H1 (cell line): Measurements from ENCODE around the gene STARD8. TPM values are rescaled to one million over a fixed set of nuclear protein-coding genes. Genes with fewer than 3 reads are reported as not detected.

Experiments used
- CTCF ChIA-PET: fragments of 300-600 bp; sonication (Branson Sonifier 250); formaldehyde crosslinking; loops from one replicate; lab custom pipeline; 2021; ENCODE audit not compliant: partially characterized antibody; lab: Charles Lee
- POLR2A ChIA-PET: fragments of 300-600 bp; sonication (Branson Sonifier 250); formaldehyde crosslinking; loops from one replicate; lab custom pipeline; 2021; ENCODE audit warnings: inconsistent platforms; ENCODE audit not compliant: partially characterized antibody; lab: Charles Lee
- DNase-seq, 2 experiments: peaks; one replicate each; pipeline versions ENCODE4 v3.0.0 to v3.0.0-alpha.2; 2010 to 2022; ENCODE audit warnings: low spot score in 2 of 2, low read depth in 1 of 2, mixed read lengths in 1 of 2
- FAIRE-seq: peaks from 2 replicates; lab custom pipeline; 2011; peaks lifted over from hg19 to GRCh38; lab: Jason Lieb, UNC
- H2AFZ ChIP-seq: 2 replicates; pipeline ENCODE4 v1.8.1; 2012; ENCODE audit warnings: low read length, inconsistent platforms
- H2AK5ac ChIP-seq: 2 replicates; pipeline ENCODE4 v1.6.1; 2013; ENCODE audit warnings: low read depth, low read length
- H2BK120ac ChIP-seq: replicated peaks from 2 replicates; pipeline ENCODE3; 2013; ENCODE audit warnings: low read depth, low read length, inconsistent platforms
- H2BK12ac ChIP-seq: 2 replicates; pipeline ENCODE4 v1.6.1; 2013; ENCODE audit warnings: low read depth, low read length
- H2BK15ac ChIP-seq: 2 replicates; pipeline ENCODE4 v1.6.1; 2013; ENCODE audit warnings: low read length
- H2BK20ac ChIP-seq: 2 replicates; pipeline ENCODE4 v1.6.1; 2013; ENCODE audit warnings: low read length
- H2BK5ac ChIP-seq: 2 replicates; pipeline ENCODE4 v1.6.1; 2013; ENCODE audit warnings: low read depth, low read length
- H3K14ac ChIP-seq: 2 replicates; pipeline ENCODE4 v1.6.1; 2013; ENCODE audit warnings: inconsistent platforms; ENCODE audit not compliant: insufficient read length
- H3K18ac ChIP-seq: 2 replicates; pipeline ENCODE4 v1.6.1; 2013; ENCODE audit warnings: low read length; ENCODE audit errors: extremely low read depth
- H3K23ac ChIP-seq: 2 replicates; pipeline ENCODE4 v1.6.1; 2013; ENCODE audit warnings: inconsistent platforms; ENCODE audit not compliant: insufficient read length
- H3K23me2 ChIP-seq: 2 replicates; pipeline ENCODE4 v1.6.1; 2013; ENCODE audit warnings: low read depth, low read length
- H3K27ac ChIP-seq: 2 replicates; pipeline ENCODE4 v1.6.1; 2011; ENCODE audit warnings: low read depth, low read length, inconsistent platforms
- H3K27me3 ChIP-seq, 4 experiments: replicated peaks in 1 of 4; 1 replicate in 1 of 4; 2 replicates in 3 of 4; pipeline versions ENCODE4 v1.6.1 to v1.8.1; 2011 to 2013; ENCODE audit warnings: low read length in 3 of 4, mild to moderate bottlenecking in 3 of 4, inconsistent platforms in 2 of 4, mixed read lengths in 2 of 4, moderate library complexity in 1 of 4; ENCODE audit not compliant: control insufficient read depth in 3 of 4, insufficient read depth in 3 of 4; ENCODE audit errors: extremely low read depth in 1 of 4
- H3K36me3 ChIP-seq, 4 experiments: 2 replicates each; pipeline versions ENCODE4 v1.6.1 to v1.8.1; 2011 to 2013; ENCODE audit warnings: mild to moderate bottlenecking in 4 of 4, low read length in 3 of 4, moderate library complexity in 2 of 4, control low read depth in 1 of 4, inconsistent platforms in 1 of 4; ENCODE audit not compliant: insufficient read depth in 4 of 4, control insufficient read depth in 2 of 4
- H3K4ac ChIP-seq: replicated peaks from 2 replicates; pipeline ENCODE3; 2013; ENCODE audit warnings: low read length, low read depth, mixed read lengths, inconsistent platforms; ENCODE audit not compliant: insufficient read length
- H3K4me1 ChIP-seq, 4 experiments: replicated peaks in 1 of 4; 1 replicate in 1 of 4; 2 replicates in 3 of 4; pipeline versions ENCODE4 v1.6.1 to v1.8.1; 2011 to 2013; ENCODE audit warnings: low read length in 3 of 4, inconsistent platforms in 2 of 4, mixed read lengths in 1 of 4; ENCODE audit not compliant: insufficient read depth in 4 of 4, control insufficient read depth in 3 of 4
- H3K4me2 ChIP-seq, 2 experiments: 2 replicates each; pipeline versions ENCODE4 v1.6.1 to v1.8.1; 2011 to 2013; ENCODE audit warnings: low read depth in 2 of 2, low read length in 2 of 2, control low read depth in 1 of 2, inconsistent platforms in 1 of 2, mild to moderate bottlenecking in 1 of 2; ENCODE audit not compliant: insufficient read depth in 1 of 2
- H3K4me3 ChIP-seq, 4 experiments: fragments of 200-600, 300-600 bp in 1 of 4; sonication (generic), shearing (Covaris generic), sonication (Bioruptor Twin) in 1 of 4; 2 replicates each; pipeline versions ENCODE4 v1.5.1 to v1.8.1; 2011 to 2016; ENCODE audit warnings: low read length in 4 of 4, low read depth in 3 of 4, control low read depth in 2 of 4, inconsistent platforms in 2 of 4, mild to moderate bottlenecking in 2 of 4, mixed read lengths in 1 of 4, moderate library complexity in 1 of 4; ENCODE audit not compliant: insufficient read depth in 2 of 4; ENCODE audit errors: extremely low read depth in 1 of 4
- H3K56ac ChIP-seq: replicated peaks from 2 replicates; pipeline ENCODE3; 2013; ENCODE audit warnings: low read depth, mild to moderate bottlenecking, mixed read lengths, low read length, inconsistent platforms; ENCODE audit not compliant: insufficient read length
- H3K79me1 ChIP-seq: 2 replicates; pipeline ENCODE4 v1.6.1; 2013; ENCODE audit warnings: low read depth, low read length, control low read depth
- H3K79me2 ChIP-seq, 2 experiments: 2 replicates each; pipeline versions ENCODE4 v1.6.1 to v1.8.1; 2012 to 2013; ENCODE audit warnings: low read length in 2 of 2, mild to moderate bottlenecking in 2 of 2, inconsistent platforms in 1 of 2; ENCODE audit not compliant: insufficient read depth in 2 of 2, control insufficient read depth in 1 of 2
- H3K9ac ChIP-seq, 4 experiments: replicated peaks in 1 of 4; 1 replicate in 1 of 4; 2 replicates in 3 of 4; pipeline versions ENCODE4 v1.6.1 to v1.8.1; 2011 to 2013; ENCODE audit warnings: low read depth in 3 of 4, low read length in 3 of 4, control low read depth in 2 of 4, mild to moderate bottlenecking in 2 of 4, moderate library complexity in 2 of 4, inconsistent platforms in 1 of 4; ENCODE audit errors: extremely low read depth in 1 of 4
- H3K9me3 ChIP-seq, 2 experiments: 2 replicates each; pipeline versions ENCODE4 v1.6.1 to v1.8.1; 2012 to 2013; ENCODE audit warnings: mild to moderate bottlenecking in 2 of 2, moderate library complexity in 2 of 2, control low read depth in 1 of 2, inconsistent platforms in 1 of 2, low read depth in 1 of 2, low read length in 1 of 2, mixed read lengths in 1 of 2; ENCODE audit not compliant: insufficient read depth in 2 of 2
- H4K20me1 ChIP-seq, 2 experiments: replicated peaks in 1 of 2; 2 replicates each; pipeline versions ENCODE3 to v1.8.1; 2011 to 2013; ENCODE audit warnings: inconsistent platforms in 2 of 2, low read length in 2 of 2, mild to moderate bottlenecking in 1 of 2; ENCODE audit not compliant: insufficient read depth in 2 of 2, control insufficient read depth in 1 of 2
- H4K5ac ChIP-seq: 2 replicates; pipeline ENCODE4 v1.6.1; 2013; ENCODE audit warnings: low read length, low read depth, mixed read lengths, inconsistent platforms; ENCODE audit not compliant: insufficient read length
- H4K8ac ChIP-seq: 2 replicates; pipeline ENCODE4 v1.8.0; 2013; ENCODE audit warnings: mild to moderate bottlenecking, moderate library complexity, low read length, inconsistent platforms; ENCODE audit not compliant: insufficient read depth; ENCODE audit errors: extremely low read depth
- H4K91ac ChIP-seq: replicated peaks from 2 replicates; pipeline ENCODE3; 2013; ENCODE audit warnings: low read length, mixed read lengths, inconsistent platforms; ENCODE audit not compliant: insufficient read length
- BCL11A ChIP-seq, 2 experiments: IDR thresholded peaks; one replicate each; pipeline ENCODE4 v1.6.1; 2011; ENCODE audit warnings: low read depth in 2 of 2, low read length in 2 of 2, mild to moderate bottlenecking in 2 of 2
- CBX5 ChIP-seq: fragments of 300-800, 300-1000 bp; sonication (generic); IDR thresholded peaks from 2 replicates; pipeline ENCODE4 v1.7.1; 2016; ENCODE audit warnings: antibody characterized with exemption, low read length, low read depth
- CBX8 ChIP-seq: fragments of 300-800, 300-1000 bp; sonication (generic); IDR thresholded peaks from 2 replicates; pipeline ENCODE4 v1.7.1; 2016; ENCODE audit warnings: low read depth, low read length, borderline replicate concordance
- CHD1 ChIP-seq: IDR thresholded peaks from 2 replicates; pipeline ENCODE4 v1.6.1; 2012; ENCODE audit warnings: low read depth, low read length, improper control_type of control experiment
- JUND ChIP-seq: IDR thresholded peaks from 2 replicates; pipeline ENCODE4 v1.6.1; 2011; ENCODE audit warnings: mild to moderate bottlenecking, improper control_type of control experiment, low read length
- SIRT6 ChIP-seq: IDR thresholded peaks from one replicate; pipeline ENCODE4 v1.7.1; 2012; ENCODE audit warnings: low read length, inconsistent platforms
- SP1 ChIP-seq: IDR thresholded peaks from 2 replicates; pipeline ENCODE4 v1.6.1; 2011; ENCODE audit warnings: low read depth, low read length
- TAF1 ChIP-seq: IDR thresholded peaks from 2 replicates; pipeline ENCODE4 v1.6.1; 2011; ENCODE audit warnings: mild to moderate bottlenecking, low read depth, low read length
- WGBS, 2 experiments: shearing (Covaris generic) in 1 of 2; methylation state at CpG; one replicate each; pipeline versions ENCODE4 v1.1.6 to v1.1.7; 2013 to 2015; ENCODE audit warnings: low lambda C conversion rate in 2 of 2, mixed read lengths in 2 of 2, inconsistent platforms in 1 of 2, low coverage in 1 of 2, missing lambda C conversion rate in 1 of 2; ENCODE audit not compliant: insufficient replicate concordance in 2 of 2, insufficient coverage in 1 of 2, insufficient read length in 1 of 2; ENCODE audit errors: extremely low coverage in 1 of 2, missing lambda C conversion rate in 1 of 2; 5-methylcytosine and 5-hydroxymethylcytosine counted together
- polyA plus RNA-seq, 7 experiments: library from polyadenylated mRNA; depleted of rRNA in 3 of 7; stranded (reverse) in 5 of 7; unstranded in 2 of 7; fragments of >200 nt in 5 of 7; fragments of 200-250 nt in 2 of 7; gene quantifications; 1 replicate in 5 of 7; 2 replicates in 1 of 7; 4 replicates in 1 of 7; pipeline versions ENCODE4 v1.2.1 to v1.2.3, GENCODE V29; 2011 to 2013; ENCODE audit warnings: missing spikeins in 2 of 7, mixed read lengths in 2 of 7
- total RNA-seq: library from RNA; stranded (reverse); fragmentation: NEBNext Ultra II Directional; extraction: Animal tissue kit (Norgen Biotek cat#: 25700); gene quantifications from 2 replicates; pipeline ENCODE4 v1.2.1, GENCODE V29; 2021

STARD8 gene
- total and polyA plus RNA-seq, 2 of the 8 experiments (the other 6 are each of a cell fraction or from before 2014, with no cell fraction given): 1.8 to 3.8 TPM

GRCh38 chrX:68660746-68661145, 13.3 kb downstream of the STARD8 start:
- H3K18ac ChIP-seq: no peak overlapping the region
- no peak overlapping the region for H4K91ac ChIP-seq
- no peak overlapping the region; the same call in 1 of the 2 replicates for H4K8ac ChIP-seq
- POLR2A ChIA-PET: interaction anchor here (1.1 kb wide), 1 partner anchor 26 kb away, joined by 3 read pairs; no protein-coding TSS in a partner anchor
- WGBS, 2 experiments: 92% methylated on average over 4 of the region's 4 CpGs; no CpG with 5 or more reads in 1 of the 2 experiments
- H3K4me1 ChIP-seq: peaks cover 0 to 5% (median under 1%) of the 10 kb centered on the region in 4 experiments; a peak in 3 of 7 replicates
- no peaks in the 10 kb centered on the region for H3K36me3 ChIP-seq
- H2BK12ac ChIP-seq: no peak overlapping the region; the same call in 1 of the 2 replicates
- H3K27ac ChIP-seq: no peak overlapping the region
- H3K14ac ChIP-seq: no peak overlapping the region
- H2AFZ ChIP-seq: no peak overlapping the region
- DNase-seq: no peak
- H3K56ac ChIP-seq: no peak overlapping the region
- H2BK15ac ChIP-seq: no peak overlapping the region
- H3K79me2 ChIP-seq: no peaks in the 10 kb centered on the region
- H3K4me3 ChIP-seq: no peak overlapping the region
- H2BK20ac ChIP-seq: no peak overlapping the region
- H2AK5ac ChIP-seq: no peak overlapping the region
- no peak overlapping the region for H2BK5ac ChIP-seq
- no peaks in the 10 kb centered on the region for H4K20me1 ChIP-seq
- CTCF ChIA-PET: interaction anchor here (0.7 to 1.1 kb wide), 3 partner anchors 12 to 51 kb away, joined by 3 to 5 read pairs (median 4); no protein-coding TSS in a partner anchor
- no peak overlapping the region for H3K9ac ChIP-seq
- H3K4ac ChIP-seq: no peak overlapping the region
- no peak for FAIRE-seq
- H3K4me2 ChIP-seq: no peak overlapping the region
- H3K23me2 ChIP-seq: 0 out of 2 replicates have a peak, but pooled peaks cover 2% of the 10 kb centered on the region
- H3K23ac ChIP-seq: no peak overlapping the region
- no peaks in the 10 kb centered on the region for H3K9me3 ChIP-seq
- H4K5ac ChIP-seq: no peak overlapping the region
- no peaks in the 10 kb centered on the region for H3K79me1 ChIP-seq
- no peak overlapping the region for H2BK120ac ChIP-seq
- no peaks in the 10 kb centered on the region for H3K27me3 ChIP-seq
- TF ChIP-seq SP1 (no peak), TAF1 (no peak), JUND (no peak), CBX8 (no peak), BCL11A (IDR thresholded peaks at IDR 0.05; ENCODE audit: low read depth in 2 of 2, low read length in 2 of 2) (no peak), CBX5 (no peak), SIRT6 (no peak), CHD1 (no peak)
